Peyer's patch (tissue), 4 donors: ENCODE results near the gene DEK.

Experiments used
- CTCF ChIP-seq, 6 experiments: fragments of 450-650 bp in 4 of 6; fragments of 200-600 bp in 2 of 6; sonication (generic) in 1 of 6; IDR thresholded peaks; one replicate each; pipeline ENCODE4 v1.5.1; 2017 to 2019; ENCODE audit warnings: antibody characterized with exemption in 6 of 6, mild to moderate bottlenecking in 3 of 6, moderate library complexity in 1 of 6
- POLR2A ChIP-seq, 2 donors: fragments of 450-650 bp; IDR thresholded peaks; one replicate each; pipeline ENCODE4 v1.5.1; 2017; ENCODE audit warnings: antibody characterized with exemption in 2 of 2, mild to moderate bottlenecking in 2 of 2, moderate library complexity in 2 of 2

- TF ChIP-seq POLR2A (IDR thresholded peaks at IDR 0.05) (no peak), CTCF (IDR thresholded peaks at IDR 0.05) (no peak)
Measured at GRCh38 chr6:18237167-18237566, 27.2 kb downstream of the DEK start.
